MM.1S (cell line): Measurements from ENCODE around the gene TMEM176B.
"Not testable (repeated sequence)": the region's sequence is repeated elsewhere in the genome, so short reads cannot be mapped to it uniquely, and the experiment has no call there.

Experiments
- DNase-seq: peaks from one replicate; pipeline ENCODE4 v3.0.0-alpha.2; 2015
- H2AFZ ChIP-seq: fragments of 300-600 bp; sonication (generic); 2 replicates; pipeline ENCODE4 v1.6.0; 2016; ENCODE audit warnings: antibody characterized with exemption, low read length
- H3F3A ChIP-seq: fragments of 300-600 bp; sonication (generic); 2 replicates; pipeline ENCODE4 v1.6.1; 2016; ENCODE audit warnings: mild to moderate bottlenecking, antibody characterized with exemption, low read length, moderate library complexity, mixed read lengths; ENCODE audit not compliant: insufficient read depth
- H3K27ac ChIP-seq: fragments of 300-600 bp; sonication (generic); 2 replicates; pipeline ENCODE4 v1.5.1; 2016; ENCODE audit warnings: mild to moderate bottlenecking, low read length
- H3K27me3 ChIP-seq: fragments of 300-600 bp; sonication (generic); replicated peaks from 2 replicates; pipeline ENCODE4 v1.6.0; 2016; ENCODE audit warnings: low read length; ENCODE audit not compliant: insufficient read depth
- H3K36me3 ChIP-seq: fragments of 300-600 bp; sonication (generic); replicated peaks from 2 replicates; pipeline ENCODE4 v1.6.1; 2016; ENCODE audit warnings: mild to moderate bottlenecking, low read length, mixed read lengths; ENCODE audit not compliant: insufficient read depth
- H3K4me1 ChIP-seq: fragments of 300-600 bp; sonication (generic); 2 replicates; pipeline ENCODE4 v1.6.1; 2016; ENCODE audit warnings: low read length, mixed read lengths
- H3K4me2 ChIP-seq: fragments of 300-600 bp; sonication (generic); 2 replicates; pipeline ENCODE4 v1.6.0; 2016; ENCODE audit warnings: low read depth, low read length
- H3K4me3 ChIP-seq: fragments of 300-600 bp; sonication (generic); 2 replicates; pipeline ENCODE4 v1.5.1; 2016; ENCODE audit warnings: low read length, mixed read lengths
- H3K79me2 ChIP-seq: fragments of 300-600 bp; sonication (generic); 2 replicates; pipeline ENCODE4 v1.6.1; 2016; ENCODE audit warnings: mixed run types, low read length, mixed read lengths
- H3K9ac ChIP-seq: fragments of 300-600 bp; sonication (generic); 2 replicates; pipeline ENCODE4 v1.6.1; 2016; ENCODE audit warnings: low read length, mixed read lengths
- H3K9me2 ChIP-seq: fragments of 300-600 bp; sonication (generic); replicated peaks from 2 replicates; pipeline ENCODE4 v1.6.1; 2016; ENCODE audit warnings: mild to moderate bottlenecking, low read length, mixed read lengths; ENCODE audit not compliant: insufficient read depth
- H3K9me3 ChIP-seq: fragments of 300-600 bp; sonication (generic); replicated peaks from 2 replicates; pipeline ENCODE4 v1.6.1; 2016; ENCODE audit warnings: mild to moderate bottlenecking, low read length, mixed read lengths; ENCODE audit not compliant: insufficient read depth
- H4K20me1 ChIP-seq: fragments of 300-600 bp; sonication (generic); 2 replicates; pipeline ENCODE4 v1.6.1; 2016; ENCODE audit warnings: mild to moderate bottlenecking, low read length, moderate library complexity, mixed read lengths; ENCODE audit not compliant: insufficient read depth
- CTCF ChIP-seq: fragments of 300-600 bp; sonication (generic); IDR thresholded peaks from 2 replicates; pipeline ENCODE4 v1.5.1; 2016; ENCODE audit warnings: antibody characterized with exemption, low read length, mixed read lengths
- EZH2 ChIP-seq: fragments of 300-600 bp; sonication (generic); optimal IDR thresholded peaks from 2 replicates; pipeline ENCODE3; 2017; ENCODE audit warnings: low read depth, mild to moderate bottlenecking, antibody characterized with exemption, low read length, mixed read lengths
- EZH2phosphoT487 ChIP-seq: fragments of 300-600 bp; sonication (generic); IDR thresholded peaks from 2 replicates; pipeline ENCODE4 v1.6.1; 2018; ENCODE audit warnings: antibody characterized with exemption, low read length

The TMEM176B gene

GRCh38 chr7:150818971-150819370 is 18.8 kb upstream of the TMEM176B start:
- H2AFZ ChIP-seq = no peak overlapping the region
- no peak overlapping the region for H3K9ac ChIP-seq
- no peaks in the 10 kb centered on the region for H3K9me3 ChIP-seq
- no peaks in the 10 kb centered on the region for H4K20me1 ChIP-seq
- H3K79me2 ChIP-seq = no peaks in the 10 kb centered on the region
- no peak for DNase-seq
- no peaks in the 10 kb centered on the region for H3K36me3 ChIP-seq
- TF ChIP-seq EZH2phosphoT487 (no peak), CTCF (no peak), EZH2 (no peak)
- H3K4me1 ChIP-seq = no peaks in the 10 kb centered on the region
- H3F3A ChIP-seq = no peaks in the 10 kb centered on the region
- no peaks in the 10 kb centered on the region for H3K27me3 ChIP-seq
- no peak overlapping the region for H3K27ac ChIP-seq
- H3K4me3 ChIP-seq = no peak overlapping the region
- H3K4me2 ChIP-seq = no peak overlapping the region
- no peaks in the 10 kb centered on the region for H3K9me2 ChIP-seq

GRCh38 chr7:150814328-150815001 is 14.3 kb upstream of the TMEM176B start:
- H2AFZ ChIP-seq = no peak overlapping the region
- H3K27me3 ChIP-seq = no peaks in the 10 kb centered on the region
- no peak for DNase-seq
- no peaks in the 10 kb centered on the region for H3K4me1 ChIP-seq
- H3F3A ChIP-seq = no peaks in the 10 kb centered on the region
- H3K9me2 ChIP-seq = no peaks in the 10 kb centered on the region
- H3K79me2 ChIP-seq = no peaks in the 10 kb centered on the region
- H4K20me1 ChIP-seq = no peaks in the 10 kb centered on the region
- H3K9ac ChIP-seq = no peak overlapping the region
- H3K4me2 ChIP-seq = no peak overlapping the region
- H3K36me3 ChIP-seq = no peaks in the 10 kb centered on the region
- H3K27ac ChIP-seq = no peak overlapping the region
- TF ChIP-seq CTCF (no peak), EZH2 (no peak), EZH2phosphoT487 (no peak)
- H3K4me3 ChIP-seq = no peak overlapping the region
- H3K9me3 ChIP-seq = no peaks in the 10 kb centered on the region

- H3K27ac ChIP-seq, H3K9me3 ChIP-seq, H3K4me1 ChIP-seq, H4K20me1 ChIP-seq, DNase-seq, H3K36me3 ChIP-seq, H3F3A ChIP-seq, H3K79me2 ChIP-seq, H3K9me2 ChIP-seq, H3K4me3 ChIP-seq, H3K4me2 ChIP-seq, H3K9ac ChIP-seq, H3K27me3 ChIP-seq, H2AFZ ChIP-seq: not testable (repeated sequence)
These were observed 7.7 kb upstream of the TMEM176B start for GRCh38 chr7:150807616-150808438.

- Histone ChIP-seq H4K20me1 (no peaks in the 10 kb centered on the region), H3K4me1 (no peaks in the 10 kb centered on the region), H3K9me3 (no peaks in the 10 kb centered on the region), H3F3A (no peaks in the 10 kb centered on the region), H2AFZ (no peak overlapping the region), H3K4me2 (no peak overlapping the region), H3K9ac (no peak overlapping the region), H3K27ac (no peak overlapping the region), H3K36me3 (no peaks in the 10 kb centered on the region), H3K79me2 (no peaks in the 10 kb centered on the region), H3K9me2 (no peaks in the 10 kb centered on the region), H3K4me3 (no peak overlapping the region), H3K27me3 (0 out of 2 replicates have a peak, but pooled peaks cover 7% of the 10 kb centered on the region)
- DNase-seq = no peak
- TF ChIP-seq EZH2phosphoT487 (no peak), CTCF (no peak), EZH2 (no peak)
These were observed 6.7 kb upstream of the TMEM176B start for GRCh38 chr7:150806863-150807262.
